Head of caudate nucleus (tissue), 42 donors: ENCODE measurements around the gene HNRNPH1.

Experiments used
- DNase-seq, 42 donors: peaks; one replicate each; pipeline versions ENCODE4 v3.0.0 to v3.0.0-alpha.2; 2020 to 2021; ENCODE audit warnings: mixed read lengths in 7 of 42
- intact Hi-C: fragments of 100-400 bp; cut with DNase I; formaldehyde crosslinking; loops from one replicate; pipeline ENCODE4 v1.15.0; 2022

Gene HNRNPH1

GRCh38 chr5:179607160-179607931 is 16.1 kb downstream of the HNRNPH1 start:
- intact Hi-C loops = no loop called here
- peak; percentile 35 to 84 (median 65) for DNase-seq

- intact Hi-C loops = no loop called here
- no peak for DNase-seq
Measured at GRCh38 chr5:179606910-179607159, 16.6 kb downstream of the HNRNPH1 start.

GRCh38 chr5:179606071-179606909 is 17.2 kb downstream of the HNRNPH1 start:
- DNase-seq = peak in 31 of 42 donors; percentile 20 to 77 (median 46)

GRCh38 chr5:179605026-179605833 is 18.2 kb downstream of the HNRNPH1 start:
- intact Hi-C loops = no loop called here
- DNase-seq = peak in 9 of 42 donors; percentile 1 to 41 (median 26)

More at GRCh38 chr5:179606071-179606909, 17.2 kb downstream of the HNRNPH1 start:
- intact Hi-C loops = no loop called here

GRCh38 chr5:179603308-179603707 is 20.2 kb downstream of the HNRNPH1 start:
- peak in 1 of 42 donors; percentile 21 for DNase-seq
- intact Hi-C loops = no loop called here

- DNase-seq = no peak
- intact Hi-C loops = no loop called here
Measured at GRCh38 chr5:179601871-179602625, 21.4 kb downstream of the HNRNPH1 start.

GRCh38 chr5:179599973-179600372 is 23.5 kb downstream of the HNRNPH1 start:
- intact Hi-C loops = no loop called here
- DNase-seq = no peak

GRCh38 chr5:179599566-179599965 is 23.9 kb downstream of the HNRNPH1 start:
- intact Hi-C loops = no loop called here
- DNase-seq = no peak

- DNase-seq = no peak
- intact Hi-C loops = no loop called here
Measured at GRCh38 chr5:179599100-179599499, 24.4 kb downstream of the HNRNPH1 start.

GRCh38 chr5:179596421-179596820 is 27.1 kb downstream of the HNRNPH1 start:
- intact Hi-C loops = no loop called here
- no peak for DNase-seq

- no peak for DNase-seq
Measured at GRCh38 chr5:179595916-179596315, 27.6 kb downstream of the HNRNPH1 start.

GRCh38 chr5:179588166-179588565 is 35.3 kb downstream of the HNRNPH1 start:
- no peak for DNase-seq
- intact Hi-C loops = no loop called here

More at GRCh38 chr5:179595916-179596315, 27.6 kb downstream of the HNRNPH1 start:
- intact Hi-C loops = no loop called here

- intact Hi-C loops = no loop called here
- no peak for DNase-seq
Measured at GRCh38 chr5:179585941-179586401, 37.5 kb downstream of the HNRNPH1 start.

- DNase-seq = peak in 1 of 42 donors; percentile 9
- intact Hi-C loops = no loop called here
Measured at GRCh38 chr5:179577286-179577960, 46.0 kb downstream of the HNRNPH1 start.

- DNase-seq = no peak
- intact Hi-C loops = no loop called here
Measured at GRCh38 chr5:179572386-179572785, 51.1 kb downstream of the HNRNPH1 start.

GRCh38 chr5:179568721-179569120 is 54.8 kb downstream of the HNRNPH1 start:
- intact Hi-C loops = no loop called here
- no peak for DNase-seq

GRCh38 chr5:179564526-179564925 is 58.9 kb downstream of the HNRNPH1 start:
- intact Hi-C loops = no loop called here

More at GRCh38 chr5:179564526-179564925, 58.9 kb downstream of the HNRNPH1 start:
- DNase-seq = no peak
